ENCODE measurements around the gene KYNU. TPM values are rescaled to one million over a fixed set of nuclear protein-coding genes. Genes with fewer than 3 reads are reported as not detected.
"Not testable (repeated sequence)": the region's sequence is repeated elsewhere in the genome, so short reads cannot be mapped to it uniquely, and the experiment has no call there.

KYNU gene
- total RNA-seq, 2 experiments from 2014 or later, result not detected

GRCh38 chr2:142862847-142863246 lies 14.6 kb upstream of the KYNU start:
- POLR2A ChIA-PET, result no interaction called here

DNA sequence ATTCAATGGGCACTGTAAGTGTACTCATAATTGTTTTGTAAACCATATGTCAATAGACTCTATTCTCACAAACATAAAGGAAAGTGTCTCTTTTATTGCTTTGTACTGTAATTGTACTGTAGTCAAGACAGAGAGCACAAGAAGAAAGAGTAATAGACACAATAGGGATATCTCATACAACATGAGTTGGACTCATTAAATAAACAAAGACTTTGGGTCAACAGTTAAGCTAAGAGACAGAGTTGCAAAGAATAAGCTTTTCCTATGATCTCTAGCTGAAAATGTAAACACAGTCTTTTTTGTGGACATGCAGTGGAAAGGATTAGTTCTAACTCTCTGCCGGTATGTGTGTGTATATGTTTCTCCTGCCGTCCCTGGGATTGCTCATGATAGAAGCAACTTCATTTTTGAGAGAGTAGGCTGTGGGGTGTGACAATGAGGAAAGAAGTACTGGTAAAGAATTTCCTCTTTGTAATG lies 13.9 kb upstream of the KYNU start:
- intact Hi-C loops (cut with DNase I, micrococcal nuclease), result no loop called here
- H3K27me3 Mint-ChIP-seq, result peaks cover 6% of the 10 kb centered on the region
- H3K4me1 Mint-ChIP-seq, result no peaks in the 10 kb centered on the region
- H3K36me3 Mint-ChIP-seq (ENCODE audit: low read depth), result no peaks in the 10 kb centered on the region
- CTCF ChIA-PET, result interaction anchor here (0.7 kb wide), 1 partner anchor 12 kb away, joined by 4 read pairs; no protein-coding TSS in a partner anchor
- POLR2A ChIA-PET, result no interaction called here
- DNase-seq (no peak), ATAC-seq (no peak)
- H3K4me3 Mint-ChIP-seq, result no peak overlapping the region
- no peaks in the 10 kb centered on the region for H3K9me3 Mint-ChIP-seq (ENCODE audit: low read depth)
- H3K27ac Mint-ChIP-seq, result no peak overlapping the region

More at GRCh38 chr2:142862847-142863246, 14.6 kb upstream of the KYNU start:
- intact Hi-C loops (cut with DNase I, micrococcal nuclease), result no loop called here
- peaks cover 6% of the 10 kb centered on the region for H3K27me3 Mint-ChIP-seq
- ATAC-seq (no peak), DNase-seq (no peak)
- CTCF ChIA-PET, result no interaction called here
- no peak overlapping the region for H3K27ac Mint-ChIP-seq
- no peaks in the 10 kb centered on the region for H3K9me3 Mint-ChIP-seq (ENCODE audit: low read depth)
- H3K4me1 Mint-ChIP-seq, result no peaks in the 10 kb centered on the region
- H3K4me3 Mint-ChIP-seq, result no peak overlapping the region
- H3K36me3 Mint-ChIP-seq (ENCODE audit: low read depth), result no peaks in the 10 kb centered on the region

- H3K36me3 Mint-ChIP-seq (ENCODE audit: low read depth); H3K27ac Mint-ChIP-seq; DNase-seq; H3K9me3 Mint-ChIP-seq (ENCODE audit: low read depth); intact Hi-C loops (cut with DNase I, micrococcal nuclease); ATAC-seq; H3K4me1 Mint-ChIP-seq; H3K4me3 Mint-ChIP-seq; POLR2A ChIA-PET; H3K27me3 Mint-ChIP-seq; CTCF ChIA-PET: not testable (repeated sequence)
These were observed 12.9 kb upstream of the KYNU start for GRCh38 chr2:142864605-142865004.

GRCh38 chr2:142865924-142866323 lies 11.5 kb upstream of the KYNU start:
- ATAC-seq, result no peak
- intact Hi-C loops (cut with DNase I, micrococcal nuclease), result no loop called here
- Mint-ChIP-seq H3K4me3 (no peak overlapping the region), H3K27ac (no peak overlapping the region), H3K36me3 (ENCODE audit: low read depth) (no peaks in the 10 kb centered on the region), H3K4me1 (no peaks in the 10 kb centered on the region), H3K9me3 (ENCODE audit: low read depth) (no peaks in the 10 kb centered on the region), H3K27me3 (peaks cover 6% of the 10 kb centered on the region)
- ChIA-PET CTCF (no interaction called here), POLR2A (no interaction called here)
- DNase-seq, result no peak

DNA sequence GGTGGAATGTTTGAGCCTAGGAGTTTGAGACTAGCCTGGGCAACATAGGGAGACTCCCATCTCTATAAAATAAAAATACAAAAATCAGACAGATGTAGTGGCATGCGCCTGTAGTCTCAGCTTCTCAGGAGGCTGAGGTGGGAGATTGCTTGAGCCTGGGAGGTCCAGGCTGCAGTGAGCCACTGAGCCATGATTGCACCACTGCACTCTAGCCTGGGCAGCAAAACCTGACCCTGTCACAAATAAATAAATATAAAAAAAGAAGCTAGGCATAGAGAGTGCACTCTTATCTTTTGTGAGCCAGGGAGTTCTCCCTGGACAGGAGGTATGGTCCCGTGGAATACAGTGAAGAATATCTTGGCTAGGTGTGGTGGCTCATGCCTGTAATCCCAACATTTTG lies 11.0 kb upstream of the KYNU start:
- intact Hi-C loops (cut with DNase I, micrococcal nuclease), result no loop called here
- H3K4me3 Mint-ChIP-seq, result no peak overlapping the region
- no peaks in the 10 kb centered on the region for H3K36me3 Mint-ChIP-seq (ENCODE audit: low read depth)
- no peaks in the 10 kb centered on the region for H3K9me3 Mint-ChIP-seq (ENCODE audit: low read depth)
- no peak for DNase-seq
- no peak for ATAC-seq
- H3K27me3 Mint-ChIP-seq, result peaks cover 6% of the 10 kb centered on the region
- ChIA-PET CTCF (no interaction called here), POLR2A (no interaction called here)
- no peaks in the 10 kb centered on the region for H3K4me1 Mint-ChIP-seq
- H3K27ac Mint-ChIP-seq, result no peak overlapping the region

DNA sequence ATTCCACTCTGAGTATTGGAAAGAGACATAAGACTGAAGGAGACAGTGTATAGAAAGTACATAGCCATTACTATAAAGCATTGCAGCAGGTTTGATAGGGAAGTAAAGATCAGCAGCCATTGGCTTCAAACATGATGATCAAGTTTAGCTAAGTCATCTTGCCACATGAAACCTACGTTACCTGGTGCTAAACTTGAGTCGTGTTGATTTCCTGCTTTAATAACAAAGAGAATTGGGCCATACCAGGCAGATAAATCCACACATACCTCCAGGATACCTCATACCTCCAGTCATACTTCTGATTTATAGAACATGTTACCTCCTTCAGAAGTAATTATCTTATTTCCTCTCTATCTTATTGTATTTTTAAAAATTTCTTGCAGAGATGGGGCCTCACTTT lies 10.3 kb upstream of the KYNU start:
- Mint-ChIP-seq H3K36me3 (ENCODE audit: low read depth) (no peaks in the 10 kb centered on the region), H3K4me1 (no peaks in the 10 kb centered on the region), H3K9me3 (ENCODE audit: low read depth) (no peaks in the 10 kb centered on the region), H3K27ac (no peak overlapping the region), H3K4me3 (no peak overlapping the region), H3K27me3 (peaks cover 6% of the 10 kb centered on the region)
- no peak for DNase-seq
- intact Hi-C loops (cut with DNase I, micrococcal nuclease), result no loop called here
- ATAC-seq, result no peak
- ChIA-PET POLR2A (no interaction called here), CTCF (no interaction called here)

DNA sequence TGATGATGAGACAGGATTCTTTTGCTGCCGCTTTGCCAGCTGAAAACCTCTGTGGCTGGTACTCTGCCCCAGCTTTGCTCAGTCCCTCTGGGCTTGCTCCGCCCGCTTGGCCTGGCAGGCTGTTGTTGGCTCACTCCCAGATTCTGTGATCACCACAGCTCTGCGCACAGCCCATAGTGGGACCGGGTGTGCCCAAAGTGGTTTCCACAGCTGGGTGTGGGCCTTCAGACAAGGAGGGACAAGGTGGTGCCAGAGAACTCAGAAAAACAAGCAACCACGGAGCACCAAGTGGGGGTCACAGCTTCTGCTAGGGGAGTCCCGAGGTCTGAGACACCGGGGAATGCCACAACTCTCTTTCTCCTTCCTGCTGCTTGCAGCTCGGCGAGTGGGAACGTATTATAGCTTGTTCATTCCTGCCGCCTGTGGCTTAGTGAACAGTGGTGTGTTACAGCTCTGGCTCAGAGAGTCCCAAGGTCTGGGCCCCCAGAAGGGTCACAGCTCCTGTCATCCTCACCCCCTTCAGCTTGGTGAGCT lies 9.2 kb upstream of the KYNU start:
- no peak overlapping the region for H3K4me3 Mint-ChIP-seq
- DNase-seq, result no peak
- intact Hi-C loops (cut with DNase I, micrococcal nuclease), result no loop called here
- peaks cover 3% of the 10 kb centered on the region for H3K27me3 Mint-ChIP-seq
- CTCF ChIA-PET, result no interaction called here
- H3K36me3 Mint-ChIP-seq (ENCODE audit: low read depth), result no peaks in the 10 kb centered on the region
- POLR2A ChIA-PET, result no interaction called here
- ATAC-seq, result no peak
- no peaks in the 10 kb centered on the region for H3K9me3 Mint-ChIP-seq (ENCODE audit: low read depth)
- no peaks in the 10 kb centered on the region for H3K4me1 Mint-ChIP-seq
- H3K27ac Mint-ChIP-seq, result no peak overlapping the region

DNA sequence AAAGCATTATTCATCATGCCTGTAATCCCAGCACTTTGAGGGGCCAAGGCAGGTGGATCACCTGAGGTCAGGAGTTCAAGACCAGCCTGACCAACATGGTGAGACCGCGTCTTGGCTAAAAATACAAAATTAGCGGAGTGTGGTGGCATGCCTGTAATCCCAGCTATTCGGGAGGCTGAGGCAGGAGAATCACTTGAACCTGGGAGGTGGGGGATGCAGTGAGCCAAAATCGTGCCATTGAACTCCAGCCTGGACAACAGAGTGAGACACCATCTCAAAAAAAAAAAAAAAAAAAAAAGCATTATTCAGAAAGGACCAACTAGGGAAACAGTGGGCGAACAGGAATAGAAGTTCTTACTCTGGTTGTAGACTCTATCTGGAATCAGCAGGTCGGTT lies 8.4 kb upstream of the KYNU start:
- H3K4me3 Mint-ChIP-seq; POLR2A ChIA-PET; intact Hi-C loops (cut with DNase I, micrococcal nuclease); H3K4me1 Mint-ChIP-seq; H3K9me3 Mint-ChIP-seq (ENCODE audit: low read depth); H3K27me3 Mint-ChIP-seq; DNase-seq; CTCF ChIA-PET; H3K36me3 Mint-ChIP-seq (ENCODE audit: low read depth); ATAC-seq; H3K27ac Mint-ChIP-seq: not testable (repeated sequence)

GRCh38 chr2:142869461-142870106 lies 7.9 kb upstream of the KYNU start:
- H3K9me3 Mint-ChIP-seq (ENCODE audit: low read depth), result no peaks in the 10 kb centered on the region
- intact Hi-C loops (cut with DNase I, micrococcal nuclease), result no loop called here
- ATAC-seq (no peak), DNase-seq (no peak)
- ChIA-PET CTCF (no interaction called here), POLR2A (no interaction called here)
- H3K36me3 Mint-ChIP-seq (ENCODE audit: low read depth), result no peaks in the 10 kb centered on the region
- H3K4me1 Mint-ChIP-seq, result no peaks in the 10 kb centered on the region
- no peak overlapping the region for H3K4me3 Mint-ChIP-seq
- H3K27ac Mint-ChIP-seq, result no peak overlapping the region
- peaks cover 3% of the 10 kb centered on the region for H3K27me3 Mint-ChIP-seq

DNA sequence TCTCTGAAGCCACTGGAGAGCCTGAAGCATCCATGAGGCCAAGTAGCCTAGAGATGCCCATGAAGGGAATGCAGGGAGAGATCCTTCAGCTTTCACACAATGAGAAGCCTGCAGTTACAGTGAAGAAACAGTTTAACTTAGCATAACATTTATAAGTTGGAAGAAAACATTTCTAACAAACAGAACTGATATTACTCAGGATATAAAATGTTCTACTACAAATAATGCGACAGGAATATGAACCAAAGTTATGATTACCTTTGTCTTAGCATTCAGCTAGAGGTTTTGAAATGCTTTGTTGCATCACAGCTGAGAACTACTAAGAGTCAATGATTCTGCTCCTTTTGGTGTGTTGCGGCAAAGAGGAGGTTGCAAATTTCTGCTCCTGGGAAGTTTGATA lies 6.9 kb upstream of the KYNU start:
- DNase-seq (no peak), ATAC-seq (no peak)
- no peaks in the 10 kb centered on the region for H3K36me3 Mint-ChIP-seq (ENCODE audit: low read depth)
- CTCF ChIA-PET, result no interaction called here
- no peak overlapping the region for H3K4me3 Mint-ChIP-seq
- intact Hi-C loops (cut with DNase I, micrococcal nuclease), result no loop called here
- peaks cover 3% of the 10 kb centered on the region for H3K27me3 Mint-ChIP-seq
- no peak overlapping the region for H3K27ac Mint-ChIP-seq
- no peaks in the 10 kb centered on the region for H3K9me3 Mint-ChIP-seq (ENCODE audit: low read depth)
- H3K4me1 Mint-ChIP-seq, result no peaks in the 10 kb centered on the region
- POLR2A ChIA-PET, result no interaction called here

GRCh38 chr2:142871396-142871795 lies 6.1 kb upstream of the KYNU start:
- no peak overlapping the region for H3K27ac Mint-ChIP-seq
- POLR2A ChIA-PET, result no interaction called here

DNA sequence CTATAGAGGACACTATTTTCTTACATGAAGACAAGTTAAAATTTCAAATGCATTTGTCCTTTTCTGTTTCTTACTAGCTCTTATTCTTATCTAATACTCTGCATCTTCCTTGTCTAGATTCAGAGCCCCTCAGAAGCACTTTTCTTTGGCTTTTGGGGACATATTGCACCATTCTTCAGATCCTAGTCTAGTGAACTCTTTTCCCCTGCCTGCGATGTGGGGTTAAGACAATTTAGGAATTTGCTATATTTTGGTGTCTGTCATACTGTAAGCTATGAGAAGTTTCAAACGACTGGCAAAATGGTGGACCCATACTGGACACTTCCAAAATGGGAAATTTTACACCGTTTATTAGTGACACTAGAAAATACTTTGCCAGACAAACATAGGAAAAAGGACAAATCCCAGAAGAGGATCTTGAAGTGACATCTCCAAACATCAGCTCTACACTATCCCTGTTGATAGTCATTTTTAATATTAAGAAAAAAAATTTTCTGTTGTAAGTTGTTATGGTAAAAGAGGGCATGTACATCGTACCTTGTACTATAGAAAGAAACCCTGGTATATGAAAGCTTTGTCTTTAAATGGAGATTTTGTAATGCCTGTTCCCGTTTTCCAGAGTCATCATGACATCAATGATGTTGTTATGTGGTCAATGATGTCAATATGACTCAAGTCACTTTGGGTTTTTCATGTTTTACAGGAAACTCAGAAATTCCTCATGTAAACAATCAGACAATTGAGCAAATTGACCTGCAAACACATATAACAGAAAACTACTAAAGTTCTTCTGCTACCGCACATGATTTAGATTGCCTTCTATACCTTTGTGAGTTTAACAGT lies 4.4 kb upstream of the KYNU start:
- ATAC-seq (no peak), DNase-seq (no peak)
- Mint-ChIP-seq H3K4me3 (no peak overlapping the region), H3K27me3 (no peaks in the 10 kb centered on the region), H3K4me1 (no peaks in the 10 kb centered on the region), H3K36me3 (ENCODE audit: low read depth) (no peaks in the 10 kb centered on the region), H3K9me3 (ENCODE audit: low read depth) (no peaks in the 10 kb centered on the region), H3K27ac (no peak overlapping the region)
- POLR2A ChIA-PET, result no interaction called here
- CTCF ChIA-PET, result no interaction called here
- intact Hi-C loops (cut with DNase I, micrococcal nuclease), result no loop called here

More at GRCh38 chr2:142871396-142871795, 6.1 kb upstream of the KYNU start:
- Mint-ChIP-seq H3K9me3 (ENCODE audit: low read depth) (no peaks in the 10 kb centered on the region), H3K27me3 (no peaks in the 10 kb centered on the region), H3K4me1 (no peaks in the 10 kb centered on the region), H3K4me3 (no peak overlapping the region), H3K36me3 (ENCODE audit: low read depth) (no peaks in the 10 kb centered on the region)
- intact Hi-C loops (cut with DNase I, micrococcal nuclease), result no loop called here
- DNase-seq (no peak), ATAC-seq (no peak)
- CTCF ChIA-PET, result interaction anchor here (0.7 kb wide), 1 partner anchor 1861 kb away, joined by 3 read pairs; no protein-coding TSS in a partner anchor
